GM23338 (cell line): ENCODE measurements around the gene GIMAP1. TPM values are rescaled to one million over a fixed set of nuclear protein-coding genes. Genes with fewer than 3 reads are reported as not detected.

ENCODE experiments used
- ATAC-seq: fragments of 200-7000 bp; cut with Tn5 transposase; 3 replicates; pipeline ENCODE4 v1.9.1; 2020
- DNase-seq: peaks from one replicate; pipeline ENCODE4 v3.0.0-alpha.2; 2015; ENCODE audit warnings: low spot score
- H2AFZ ChIP-seq: fragments of 200-600 bp; sonication (generic); 2 replicates; pipeline ENCODE4 v1.8.0; 2016; ENCODE audit warnings: antibody characterized with exemption, mild to moderate bottlenecking, moderate library complexity
- H3F3A ChIP-seq: fragments of 200-600 bp; sonication (generic); replicated peaks from 2 replicates; pipeline ENCODE4 v1.8.0; 2017; ENCODE audit warnings: antibody characterized with exemption, mixed run types, low read depth
- H3K27ac ChIP-seq: fragments of 200-600 bp; sonication (generic); 2 replicates; pipeline ENCODE4 v1.6.1; 2016; ENCODE audit warnings: low read depth
- H3K27me3 ChIP-seq: fragments of 200-600 bp; sonication (generic); 2 replicates; pipeline ENCODE4 v1.8.0; 2016; ENCODE audit warnings: mild to moderate bottlenecking, mixed run types, moderate library complexity; ENCODE audit not compliant: insufficient read depth
- H3K36me3 ChIP-seq: fragments of 200-600 bp; sonication (generic); 2 replicates; pipeline ENCODE4 v1.8.0; 2016; ENCODE audit warnings: mild to moderate bottlenecking; ENCODE audit not compliant: insufficient read depth
- H3K4me1 ChIP-seq: fragments of 200-600 bp; sonication (generic); 2 replicates; pipeline ENCODE4 v1.8.0; 2016; ENCODE audit warnings: mild to moderate bottlenecking, moderate library complexity; ENCODE audit not compliant: insufficient read depth
- H3K4me2 ChIP-seq: fragments of 200-600 bp; sonication (generic); 2 replicates; pipeline ENCODE4 v1.7.1; 2017; ENCODE audit warnings: mixed run types
- H3K4me3 ChIP-seq: fragments of 200-600 bp; sonication (generic); 2 replicates; pipeline ENCODE4 v1.6.1; 2016; ENCODE audit warnings: mixed run types
- H3K79me2 ChIP-seq: fragments of 200-600 bp; sonication (generic); replicated peaks from 2 replicates; pipeline ENCODE4 v1.8.0; 2017; ENCODE audit warnings: mild to moderate bottlenecking; ENCODE audit not compliant: insufficient read depth
- H3K9me2 ChIP-seq: fragments of 200-600 bp; sonication (generic); 2 replicates; pipeline ENCODE4 v1.8.0; 2017; ENCODE audit not compliant: insufficient read depth
- H4K20me1 ChIP-seq: fragments of 200-600 bp; sonication (generic); replicated peaks from 2 replicates; pipeline ENCODE4 v1.8.0; 2017; ENCODE audit warnings: mild to moderate bottlenecking; ENCODE audit not compliant: insufficient read depth
- H3K27ac Mint-ChIP-seq: 2 replicates; pipeline ENCODE4 v1.8.0; 2020; ENCODE audit warnings: inconsistent platforms, mild to moderate bottlenecking, moderate library complexity, mixed read lengths
- H3K27me3 Mint-ChIP-seq: 3 replicates; pipeline ENCODE4 v1.8.0; 2022; ENCODE audit warnings: low read depth, mild to moderate bottlenecking, moderate library complexity, mixed read lengths, inconsistent platforms; ENCODE audit not compliant: insufficient read depth, poor library complexity
- H3K36me3 Mint-ChIP-seq: 3 replicates; pipeline ENCODE4 v1.8.0; 2021; ENCODE audit warnings: low read depth, mild to moderate bottlenecking, inconsistent platforms, moderate library complexity, mixed read lengths
- H3K4me1 Mint-ChIP-seq: 3 replicates; pipeline ENCODE4 v1.8.0; 2020; ENCODE audit warnings: mild to moderate bottlenecking, inconsistent platforms, mixed read lengths
- H3K4me3 Mint-ChIP-seq: 3 replicates; pipeline ENCODE4 v1.8.0; 2021; ENCODE audit warnings: moderate library complexity, mild to moderate bottlenecking, inconsistent platforms, mixed read lengths
- H3K9me3 Mint-ChIP-seq: 3 replicates; pipeline ENCODE4 v1.8.0; 2020; ENCODE audit warnings: moderate library complexity, mild to moderate bottlenecking, inconsistent platforms, mixed read lengths
- CREB1 ChIP-seq: fragments of 250-450 bp; sonication (Bioruptor Pico); IDR thresholded peaks from 2 replicates; pipeline ENCODE4 v1.5.0; 2020; ENCODE audit warnings: low read depth, mild to moderate bottlenecking, moderate library complexity
- EZH2 ChIP-seq: fragments of 200-600 bp; sonication (generic); IDR thresholded peaks from one replicate; pipeline ENCODE4 v1.8.0; 2017; ENCODE audit warnings: antibody characterized with exemption, mild to moderate bottlenecking, low read depth; ENCODE audit not compliant: unreplicated experiment
- EZH2phosphoT487 ChIP-seq: fragments of 200-600 bp; sonication (generic); IDR thresholded peaks from one replicate; pipeline ENCODE4 v1.8.1; 2018; ENCODE audit warnings: antibody characterized with exemption; ENCODE audit not compliant: unreplicated experiment
- JUNB ChIP-seq: IDR thresholded peaks from one replicate; pipeline ENCODE4 v1.6.1; 2016; ENCODE audit warnings: antibody characterized with exemption; ENCODE audit not compliant: unreplicated experiment
- NANOG ChIP-seq: IDR thresholded peaks from 2 replicates; pipeline ENCODE4 v1.6.1; 2016; ENCODE audit warnings: antibody characterized with exemption, borderline replicate concordance
- POLR2AphosphoS5 ChIP-seq: IDR thresholded peaks from 2 replicates; pipeline ENCODE4 v1.6.1; 2016; ENCODE audit warnings: antibody characterized with exemption, low read depth
- STAT1 ChIP-seq: IDR thresholded peaks from one replicate; pipeline ENCODE4 v1.6.1; 2016; ENCODE audit warnings: antibody characterized with exemption; ENCODE audit not compliant: unreplicated experiment
- ZNF114 ChIP-seq: fragments of 250-450 bp; sonication (Bioruptor Pico); IDR thresholded peaks from 2 replicates; pipeline ENCODE4 v1.5.0; 2020; ENCODE audit warnings: mild to moderate bottlenecking, moderate library complexity
- ZNF331 ChIP-seq: fragments of 250-450 bp; sonication (Bioruptor Pico); IDR thresholded peaks from 2 replicates; pipeline ENCODE4 v1.5.0; 2020; ENCODE audit warnings: low read depth, mild to moderate bottlenecking, moderate library complexity
- polyA plus RNA-seq: library from polyadenylated mRNA; unstranded; fragments of >200 nt; fragmentation: Nextera tagmentation; extraction: Ambion mirVana; gene quantifications from 2 replicates; pipeline ENCODE4 v1.2.1, GENCODE V29; 2016
- total RNA-seq: library from RNA; depleted of rRNA; stranded (reverse); fragments of >200 nt; shearing (Covaris generic); gene quantifications from 2 replicates; pipeline ENCODE4 v1.2.3, GENCODE V29; 2014
- TF ChIP-seq, protein P1 (sequence below): IDR thresholded peaks from one replicate; pipeline ENCODE4 v1.6.1; 2018; ENCODE audit warnings: antibody characterized with exemption; ENCODE audit not compliant: unreplicated experiment
- TF ChIP-seq, protein P2 (sequence below), 2 experiments: fragments of 200-600 bp in 1 of 2; sonication (generic) in 1 of 2; conservative IDR thresholded peaks; 2 replicates each; pipeline versions ENCODE4 v1.5.1 to v1.6.1; 2016 to 2017; ENCODE audit warnings: antibody characterized with exemption in 2 of 2, low read depth in 2 of 2, mild to moderate bottlenecking in 2 of 2, moderate library complexity in 1 of 2
- TF ChIP-seq, protein P3 (sequence below): IDR thresholded peaks from 2 replicates; pipeline ENCODE4 v1.6.1; 2016; ENCODE audit warnings: antibody characterized with exemption
- TF ChIP-seq, protein P4 (sequence below): fragments of 250-450 bp; sonication (Bioruptor Pico); IDR thresholded peaks from 2 replicates; pipeline ENCODE4 v1.5.0; 2020; ENCODE audit warnings: mild to moderate bottlenecking, moderate library complexity

GIMAP1 gene
- total and polyA plus RNA-seq, 2 experiments from 2014 or later: not detected

DNA sequence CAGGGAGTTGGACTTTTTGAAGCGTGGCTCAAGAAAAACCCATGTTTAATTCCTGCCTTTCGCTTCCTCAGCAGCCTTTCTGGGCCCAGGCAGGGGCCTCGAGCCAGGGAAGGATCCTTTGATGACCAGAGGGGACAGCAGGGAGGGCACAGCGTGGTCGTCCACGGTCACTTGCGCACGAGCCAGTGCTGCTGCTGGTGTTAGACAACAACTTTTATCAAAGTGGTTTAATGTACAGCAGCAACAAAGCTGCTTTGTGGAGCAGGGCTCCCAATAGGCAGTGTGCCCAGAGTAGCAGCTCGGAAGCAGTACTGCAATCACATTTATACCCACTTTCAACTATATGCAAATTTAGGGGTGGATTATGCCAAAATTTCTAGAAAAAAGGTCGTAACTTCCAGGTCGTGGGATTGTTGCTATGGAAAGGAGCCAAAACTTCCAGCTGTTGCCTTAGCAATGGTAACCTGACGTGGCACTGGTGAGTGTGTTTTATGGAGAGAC lies 6.1 kb downstream of the GIMAP1 start:
- no peaks in the 10 kb centered on the region for H3K4me1 ChIP-seq
- DNase-seq: no peak
- H4K20me1 ChIP-seq: no peaks in the 10 kb centered on the region; the same call in 1 of the 2 replicates
- no peak overlapping the region for H3K27ac ChIP-seq
- Mint-ChIP-seq H3K4me1 (no peaks in the 10 kb centered on the region), H3K9me3 (peaks cover 6% of the 10 kb centered on the region; the same call in 2 of the 3 replicates), H3K27ac (no peak overlapping the region), H3K4me3 (no peak overlapping the region), H3K36me3 (no peaks in the 10 kb centered on the region), H3K27me3 (peaks cover 38% of the 10 kb centered on the region)
- peaks cover 54% of the 10 kb centered on the region for H3K27me3 ChIP-seq
- H3K36me3 ChIP-seq: no peaks in the 10 kb centered on the region
- H2AFZ ChIP-seq: no peak overlapping the region
- no peak overlapping the region for H3K4me3 ChIP-seq
- no peak for TF ChIP-seq EZH2
- TF ChIP-seq, protein P1, sequence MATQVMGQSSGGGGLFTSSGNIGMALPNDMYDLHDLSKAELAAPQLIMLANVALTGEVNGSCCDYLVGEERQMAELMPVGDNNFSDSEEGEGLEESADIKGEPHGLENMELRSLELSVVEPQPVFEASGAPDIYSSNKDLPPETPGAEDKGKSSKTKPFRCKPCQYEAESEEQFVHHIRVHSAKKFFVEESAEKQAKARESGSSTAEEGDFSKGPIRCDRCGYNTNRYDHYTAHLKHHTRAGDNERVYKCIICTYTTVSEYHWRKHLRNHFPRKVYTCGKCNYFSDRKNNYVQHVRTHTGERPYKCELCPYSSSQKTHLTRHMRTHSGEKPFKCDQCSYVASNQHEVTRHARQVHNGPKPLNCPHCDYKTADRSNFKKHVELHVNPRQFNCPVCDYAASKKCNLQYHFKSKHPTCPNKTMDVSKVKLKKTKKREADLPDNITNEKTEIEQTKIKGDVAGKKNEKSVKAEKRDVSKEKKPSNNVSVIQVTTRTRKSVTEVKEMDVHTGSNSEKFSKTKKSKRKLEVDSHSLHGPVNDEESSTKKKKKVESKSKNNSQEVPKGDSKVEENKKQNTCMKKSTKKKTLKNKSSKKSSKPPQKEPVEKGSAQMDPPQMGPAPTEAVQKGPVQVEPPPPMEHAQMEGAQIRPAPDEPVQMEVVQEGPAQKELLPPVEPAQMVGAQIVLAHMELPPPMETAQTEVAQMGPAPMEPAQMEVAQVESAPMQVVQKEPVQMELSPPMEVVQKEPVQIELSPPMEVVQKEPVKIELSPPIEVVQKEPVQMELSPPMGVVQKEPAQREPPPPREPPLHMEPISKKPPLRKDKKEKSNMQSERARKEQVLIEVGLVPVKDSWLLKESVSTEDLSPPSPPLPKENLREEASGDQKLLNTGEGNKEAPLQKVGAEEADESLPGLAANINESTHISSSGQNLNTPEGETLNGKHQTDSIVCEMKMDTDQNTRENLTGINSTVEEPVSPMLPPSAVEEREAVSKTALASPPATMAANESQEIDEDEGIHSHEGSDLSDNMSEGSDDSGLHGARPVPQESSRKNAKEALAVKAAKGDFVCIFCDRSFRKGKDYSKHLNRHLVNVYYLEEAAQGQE: no peak
- TF ChIP-seq STAT1: no peak
- TF ChIP-seq NANOG: no peak
- TF ChIP-seq, protein P2, sequence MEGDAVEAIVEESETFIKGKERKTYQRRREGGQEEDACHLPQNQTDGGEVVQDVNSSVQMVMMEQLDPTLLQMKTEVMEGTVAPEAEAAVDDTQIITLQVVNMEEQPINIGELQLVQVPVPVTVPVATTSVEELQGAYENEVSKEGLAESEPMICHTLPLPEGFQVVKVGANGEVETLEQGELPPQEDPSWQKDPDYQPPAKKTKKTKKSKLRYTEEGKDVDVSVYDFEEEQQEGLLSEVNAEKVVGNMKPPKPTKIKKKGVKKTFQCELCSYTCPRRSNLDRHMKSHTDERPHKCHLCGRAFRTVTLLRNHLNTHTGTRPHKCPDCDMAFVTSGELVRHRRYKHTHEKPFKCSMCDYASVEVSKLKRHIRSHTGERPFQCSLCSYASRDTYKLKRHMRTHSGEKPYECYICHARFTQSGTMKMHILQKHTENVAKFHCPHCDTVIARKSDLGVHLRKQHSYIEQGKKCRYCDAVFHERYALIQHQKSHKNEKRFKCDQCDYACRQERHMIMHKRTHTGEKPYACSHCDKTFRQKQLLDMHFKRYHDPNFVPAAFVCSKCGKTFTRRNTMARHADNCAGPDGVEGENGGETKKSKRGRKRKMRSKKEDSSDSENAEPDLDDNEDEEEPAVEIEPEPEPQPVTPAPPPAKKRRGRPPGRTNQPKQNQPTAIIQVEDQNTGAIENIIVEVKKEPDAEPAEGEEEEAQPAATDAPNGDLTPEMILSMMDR (conservative IDR thresholded peaks at IDR 0.05; ENCODE audit: low read depth in 2 of 2): no peak
- no peak for TF ChIP-seq POLR2AphosphoS5
- TF ChIP-seq, protein P3, sequence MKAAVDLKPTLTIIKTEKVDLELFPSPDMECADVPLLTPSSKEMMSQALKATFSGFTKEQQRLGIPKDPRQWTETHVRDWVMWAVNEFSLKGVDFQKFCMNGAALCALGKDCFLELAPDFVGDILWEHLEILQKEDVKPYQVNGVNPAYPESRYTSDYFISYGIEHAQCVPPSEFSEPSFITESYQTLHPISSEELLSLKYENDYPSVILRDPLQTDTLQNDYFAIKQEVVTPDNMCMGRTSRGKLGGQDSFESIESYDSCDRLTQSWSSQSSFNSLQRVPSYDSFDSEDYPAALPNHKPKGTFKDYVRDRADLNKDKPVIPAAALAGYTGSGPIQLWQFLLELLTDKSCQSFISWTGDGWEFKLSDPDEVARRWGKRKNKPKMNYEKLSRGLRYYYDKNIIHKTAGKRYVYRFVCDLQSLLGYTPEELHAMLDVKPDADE: no peak
- no peak for TF ChIP-seq ZNF331
- TF ChIP-seq, protein P4, sequence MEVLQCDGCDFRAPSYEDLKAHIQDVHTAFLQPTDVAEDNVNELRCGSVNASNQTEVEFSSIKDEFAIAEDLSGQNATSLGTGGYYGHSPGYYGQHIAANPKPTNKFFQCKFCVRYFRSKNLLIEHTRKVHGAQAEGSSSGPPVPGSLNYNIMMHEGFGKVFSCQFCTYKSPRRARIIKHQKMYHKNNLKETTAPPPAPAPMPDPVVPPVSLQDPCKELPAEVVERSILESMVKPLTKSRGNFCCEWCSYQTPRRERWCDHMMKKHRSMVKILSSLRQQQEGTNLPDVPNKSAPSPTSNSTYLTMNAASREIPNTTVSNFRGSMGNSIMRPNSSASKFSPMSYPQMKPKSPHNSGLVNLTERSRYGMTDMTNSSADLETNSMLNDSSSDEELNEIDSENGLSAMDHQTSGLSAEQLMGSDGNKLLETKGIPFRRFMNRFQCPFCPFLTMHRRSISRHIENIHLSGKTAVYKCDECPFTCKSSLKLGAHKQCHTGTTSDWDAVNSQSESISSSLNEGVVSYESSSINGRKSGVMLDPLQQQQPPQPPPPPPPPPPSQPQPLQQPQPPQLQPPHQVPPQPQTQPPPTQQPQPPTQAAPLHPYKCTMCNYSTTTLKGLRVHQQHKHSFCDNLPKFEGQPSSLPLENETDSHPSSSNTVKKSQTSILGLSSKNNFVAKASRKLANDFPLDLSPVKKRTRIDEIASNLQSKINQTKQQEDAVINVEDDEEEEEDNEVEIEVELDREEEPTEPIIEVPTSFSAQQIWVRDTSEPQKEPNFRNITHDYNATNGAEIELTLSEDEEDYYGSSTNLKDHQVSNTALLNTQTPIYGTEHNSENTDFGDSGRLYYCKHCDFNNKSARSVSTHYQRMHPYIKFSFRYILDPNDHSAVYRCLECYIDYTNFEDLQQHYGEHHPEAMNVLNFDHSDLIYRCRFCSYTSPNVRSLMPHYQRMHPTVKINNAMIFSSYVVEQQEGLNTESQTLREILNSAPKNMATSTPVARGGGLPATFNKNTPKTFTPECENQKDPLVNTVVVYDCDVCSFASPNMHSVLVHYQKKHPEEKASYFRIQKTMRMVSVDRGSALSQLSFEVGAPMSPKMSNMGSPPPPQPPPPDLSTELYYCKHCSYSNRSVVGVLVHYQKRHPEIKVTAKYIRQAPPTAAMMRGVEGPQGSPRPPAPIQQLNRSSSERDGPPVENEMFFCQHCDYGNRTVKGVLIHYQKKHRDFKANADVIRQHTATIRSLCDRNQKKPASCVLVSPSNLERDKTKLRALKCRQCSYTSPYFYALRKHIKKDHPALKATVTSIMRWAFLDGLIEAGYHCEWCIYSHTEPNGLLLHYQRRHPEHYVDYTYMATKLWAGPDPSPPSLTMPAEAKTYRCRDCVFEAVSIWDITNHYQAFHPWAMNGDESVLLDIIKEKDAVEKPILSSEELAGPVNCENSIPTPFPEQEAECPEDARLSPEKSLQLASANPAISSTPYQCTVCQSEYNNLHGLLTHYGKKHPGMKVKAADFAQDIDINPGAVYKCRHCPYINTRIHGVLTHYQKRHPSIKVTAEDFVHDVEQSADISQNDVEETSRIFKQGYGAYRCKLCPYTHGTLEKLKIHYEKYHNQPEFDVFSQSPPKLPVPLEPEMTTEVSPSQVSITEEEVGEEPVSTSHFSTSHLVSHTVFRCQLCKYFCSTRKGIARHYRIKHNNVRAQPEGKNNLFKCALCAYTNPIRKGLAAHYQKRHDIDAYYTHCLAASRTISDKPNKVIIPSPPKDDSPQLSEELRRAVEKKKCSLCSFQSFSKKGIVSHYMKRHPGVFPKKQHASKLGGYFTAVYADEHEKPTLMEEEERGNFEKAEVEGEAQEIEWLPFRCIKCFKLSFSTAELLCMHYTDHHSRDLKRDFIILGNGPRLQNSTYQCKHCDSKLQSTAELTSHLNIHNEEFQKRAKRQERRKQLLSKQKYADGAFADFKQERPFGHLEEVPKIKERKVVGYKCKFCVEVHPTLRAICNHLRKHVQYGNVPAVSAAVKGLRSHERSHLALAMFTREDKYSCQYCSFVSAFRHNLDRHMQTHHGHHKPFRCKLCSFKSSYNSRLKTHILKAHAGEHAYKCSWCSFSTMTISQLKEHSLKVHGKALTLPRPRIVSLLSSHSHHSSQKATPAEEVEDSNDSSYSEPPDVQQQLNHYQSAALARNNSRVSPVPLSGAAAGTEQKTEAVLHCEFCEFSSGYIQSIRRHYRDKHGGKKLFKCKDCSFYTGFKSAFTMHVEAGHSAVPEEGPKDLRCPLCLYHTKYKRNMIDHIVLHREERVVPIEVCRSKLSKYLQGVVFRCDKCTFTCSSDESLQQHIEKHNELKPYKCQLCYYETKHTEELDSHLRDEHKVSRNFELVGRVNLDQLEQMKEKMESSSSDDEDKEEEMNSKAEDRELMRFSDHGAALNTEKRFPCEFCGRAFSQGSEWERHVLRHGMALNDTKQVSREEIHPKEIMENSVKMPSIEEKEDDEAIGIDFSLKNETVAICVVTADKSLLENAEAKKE (CRISPR knock-in tag): no peak
- no peak for TF ChIP-seq JUNB
- no peak for TF ChIP-seq EZH2phosphoT487
- TF ChIP-seq CREB1 (CRISPR knock-in tag): no peak
- no peak for TF ChIP-seq ZNF114 (CRISPR knock-in tag)
- H3K9me2 ChIP-seq: no peaks in the 10 kb centered on the region
- H3F3A ChIP-seq: no peaks in the 10 kb centered on the region
- no peaks in the 10 kb centered on the region for H3K79me2 ChIP-seq
- no peak overlapping the region for H3K4me2 ChIP-seq
- ATAC-seq: no peak
